Measurements from ENCODE around the gene HBEGF. TPM values are rescaled to one million over a fixed set of nuclear protein-coding genes. Genes with fewer than 3 reads are reported as not detected.

HBEGF gene
- total and polyA plus RNA-seq, 5 experiments from 2014 or later: 0.06 to 0.44 (median 0.30) TPM; not detected in 2

GRCh38 chr5:140293091-140293848 lies 53.1 kb downstream of the HBEGF start:
- Mint-ChIP-seq H3K9me3 (no peaks in the 10 kb centered on the region), H3K36me3 (peaks cover 0 to 35% (median 0%) of the 10 kb centered on the region in 3 donors), H3K27ac (peak overlapping the region in 6 of 10 donors; percentile 2 to 73 (median 50)), H3K27me3 (no peaks in the 10 kb centered on the region), H3K4me3 (peak overlapping the region in 5 of 10 donors; percentile 6 to 35 (median 16)), H3K4me1 (peaks cover 24 to 69% (median 62%) of the 10 kb centered on the region in 4 donors)
- ATAC-seq (peak; percentile 9 to 35), DNase-seq (peak in 1 of 10 donors; percentile 23)
- POLR2A ChIA-PET: no interaction called here

- DNase-seq (no peak), ATAC-seq (no peak)
- H3K4me3 Mint-ChIP-seq: peak overlapping the region in 1 of 10 donors; percentile 6
- H3K4me1 Mint-ChIP-seq: peaks cover 28 to 64% (median 59%) of the 10 kb centered on the region in 4 donors
- peaks cover 0 to 30% (median 0%) of the 10 kb centered on the region in 3 donors for H3K36me3 Mint-ChIP-seq
- H3K9me3 Mint-ChIP-seq: no peaks in the 10 kb centered on the region
- POLR2A ChIA-PET: no interaction called here
- H3K27ac Mint-ChIP-seq: peak overlapping the region in 4 of 10 donors; percentile 50 to 73 (median 53)
- no peaks in the 10 kb centered on the region for H3K27me3 Mint-ChIP-seq
Observed at GRCh38 chr5:140292212-140293036, 54.0 kb downstream of the HBEGF start.

- ATAC-seq (no peak), DNase-seq (no peak)
- POLR2A ChIA-PET: interaction anchor here (0.6 kb wide), 1 partner anchor 115 kb away, joined by 3 read pairs; no protein-coding TSS in a partner anchor
- H3K27ac Mint-ChIP-seq: no peak overlapping the region
- peaks cover 17 to 44% (median 30%) of the 10 kb centered on the region in 4 donors for H3K4me1 Mint-ChIP-seq
- H3K27me3 Mint-ChIP-seq: no peaks in the 10 kb centered on the region
- H3K36me3 Mint-ChIP-seq: peaks cover 0 to 19% (median 0%) of the 10 kb centered on the region in 3 donors
- no peaks in the 10 kb centered on the region for H3K9me3 Mint-ChIP-seq
- H3K4me3 Mint-ChIP-seq: no peak overlapping the region
Observed at GRCh38 chr5:140287801-140288521, 58.4 kb downstream of the HBEGF start.

- no peaks in the 10 kb centered on the region for H3K9me3 Mint-ChIP-seq
- H3K36me3 Mint-ChIP-seq: peaks cover 0 to 16% (median 0%) of the 10 kb centered on the region in 3 donors
- no peaks in the 10 kb centered on the region for H3K27me3 Mint-ChIP-seq
- ATAC-seq (no peak), DNase-seq (no peak)
- no peak overlapping the region for H3K4me3 Mint-ChIP-seq
- H3K4me1 Mint-ChIP-seq: peaks cover 17 to 42% (median 25%) of the 10 kb centered on the region in 4 donors
- no peak overlapping the region for H3K27ac Mint-ChIP-seq
- POLR2A ChIA-PET: no interaction called here
Observed at GRCh38 chr5:140286424-140286823, 60.0 kb downstream of the HBEGF start.

- Mint-ChIP-seq H3K27ac (no peak overlapping the region), H3K4me1 (peaks cover 0 to 34% (median 11%) of the 10 kb centered on the region in 4 donors), H3K36me3 (peaks cover 0 to 19% (median 0%) of the 10 kb centered on the region in 3 donors), H3K27me3 (no peaks in the 10 kb centered on the region), H3K9me3 (no peaks in the 10 kb centered on the region), H3K4me3 (no peak overlapping the region)
- ATAC-seq (no peak), DNase-seq (no peak)
- POLR2A ChIA-PET: no interaction called here
Observed at GRCh38 chr5:140284013-140284412, 62.4 kb downstream of the HBEGF start.

Other genes starting within 250 kb of the HBEGF start
- gene PURA, start 232.5 kb downstream of the HBEGF start, total RNA-seq: 10 to 100 TPM; 29.6 to 30.4 TPM
- 1 to 10 TPM; 4.4 to 4.7 (median 4.6) TPM for gene PURA, start 232.5 kb downstream of the HBEGF start, polyA plus RNA-seq
- 10 to 100 TPM; 11.6 to 12.9 TPM for gene IGIP, start 220.7 kb downstream of the HBEGF start, total RNA-seq
- gene IGIP, start 220.7 kb downstream of the HBEGF start, polyA plus RNA-seq: under 1 TPM; 0.24 to 0.51 (median 0.39) TPM
- gene CYSTM1, start 171.4 kb downstream of the HBEGF start, total RNA-seq: 1 to 10 TPM; 3.0 to 3.1 TPM
- 1 to 10 TPM; 5.1 to 6.5 (median 6.3) TPM for gene CYSTM1, start 171.4 kb downstream of the HBEGF start, polyA plus RNA-seq
- gene PFDN1, start 43.5 kb downstream of the HBEGF start, total RNA-seq: 10 to 100 TPM; 24.8 to 30.0 TPM
- gene PFDN1, start 43.5 kb downstream of the HBEGF start, polyA plus RNA-seq: 100 to 1,000 TPM; 120 to 132 (median 129) TPM
- gene SLC4A9, start 13.6 kb upstream of the HBEGF start, total RNA-seq: not detected
- not detected for gene SLC4A9, start 13.6 kb upstream of the HBEGF start, polyA plus RNA-seq
- gene ANKHD1, start 55.2 kb upstream of the HBEGF start, total RNA-seq: 100 to 1,000 TPM; 218 to 235 TPM
- 10 to 100 TPM; 54.9 to 82.8 (median 63.8) TPM for gene ANKHD1, start 55.2 kb upstream of the HBEGF start, polyA plus RNA-seq
- 10 to 100 TPM; 24.5 to 27.3 TPM for gene EIF4EBP3, start 201.1 kb upstream of the HBEGF start, total RNA-seq
- 10 to 100 TPM; 50.4 to 79.6 (median 71.5) TPM for gene EIF4EBP3, start 201.1 kb upstream of the HBEGF start, polyA plus RNA-seq
- 10 to 100 TPM; 27.8 to 28.3 TPM for gene SRA1, start 210.9 kb upstream of the HBEGF start, total RNA-seq
- 10 to 100 TPM; 26.7 to 37.5 (median 37.1) TPM for gene SRA1, start 210.9 kb upstream of the HBEGF start, polyA plus RNA-seq
- 10 to 100 TPM; 75.6 to 77.5 TPM for gene APBB3, start 218.0 kb upstream of the HBEGF start, total RNA-seq
- gene APBB3, start 218.0 kb upstream of the HBEGF start, polyA plus RNA-seq: 1 to 10 TPM; 2.5 to 4.6 (median 3.7) TPM
- 10 to 100 TPM; 53.6 to 58.3 TPM for gene SLC35A4, start 218.2 kb upstream of the HBEGF start, total RNA-seq
- 100 to 1,000 TPM in 2 of 3 donors, 10 to 100 TPM in 1; 92.8 to 142 (median 113) TPM for gene SLC35A4, start 218.2 kb upstream of the HBEGF start, polyA plus RNA-seq

Data from naive thymus-derived CD8-positive, alpha-beta T cell (primary cell).